GM13976 (cell line): ENCODE data around the gene PBX3.

Experiments used
- DNase-seq: peaks from one replicate; pipeline ENCODE4 v3.0.0; 2012; ENCODE audit warnings: low spot score
- CTCF ChIP-seq: IDR thresholded peaks from 2 replicates; pipeline ENCODE4 v1.5.1; 2012; ENCODE audit warnings: borderline replicate concordance, mild to moderate bottlenecking; ENCODE audit not compliant: insufficient read depth; ENCODE audit errors: extremely low read depth, missing control alignments, control extremely low read depth
- in situ Hi-C: fragments of 300-500 bp; cut with MboI; formaldehyde crosslinking; loops from one replicate; pipeline ENCODE4 v1.12.0; 2022; ENCODE audit warnings: low sequenced_read_pairs, mixed read lengths, inconsistent platforms; ENCODE audit not compliant: unreplicated experiment

Gene PBX3

GRCh38 chr9:125884218-125884595 lies 137.0 kb downstream of the PBX3 start:
- no peak for TF ChIP-seq CTCF
- DNase-seq = no peak
- in situ Hi-C loops = no loop called here

GRCh38 chr9:125885405-125886034 lies 138.3 kb downstream of the PBX3 start:
- TF ChIP-seq CTCF = no peak
- in situ Hi-C loops = no loop called here

GRCh38 chr9:125886365-125886764 lies 139.2 kb downstream of the PBX3 start:
- no peak for DNase-seq
- in situ Hi-C loops = no loop called here
- TF ChIP-seq CTCF = no peak

More at GRCh38 chr9:125885405-125886034, 138.3 kb downstream of the PBX3 start:
- no peak for DNase-seq

- DNase-seq = no peak
These were observed 140.0 kb downstream of the PBX3 start for GRCh38 chr9:125887172-125887571.

GRCh38 chr9:125888211-125888610 lies 141.0 kb downstream of the PBX3 start:
- no peak for TF ChIP-seq CTCF
- DNase-seq = no peak
- in situ Hi-C loops = no loop called here

More at GRCh38 chr9:125887172-125887571, 140.0 kb downstream of the PBX3 start:
- in situ Hi-C loops = no loop called here
- TF ChIP-seq CTCF = no peak

- DNase-seq = no peak
- in situ Hi-C loops = no loop called here
- no peak for TF ChIP-seq CTCF
These were observed 141.9 kb downstream of the PBX3 start for GRCh38 chr9:125889112-125889475.
